Tibial nerve (tissue), 3 donors: ENCODE data around the gene NAGA.

Source experiments
- EP300 ChIP-seq, 2 donors: sonication (generic); formaldehyde crosslinking; IDR thresholded peaks; one replicate each; pipeline ENCODE4 v1.6.1; 2017; ENCODE audit warnings: antibody characterized with exemption in 2 of 2, mild to moderate bottlenecking in 1 of 2
- POLR2A ChIP-seq, 2 donors: fragments of 450-650 bp; IDR thresholded peaks; one replicate each; pipeline ENCODE4 v1.6.1; 2017; ENCODE audit warnings: antibody characterized with exemption in 2 of 2, mild to moderate bottlenecking in 2 of 2, moderate library complexity in 2 of 2

DNA sequence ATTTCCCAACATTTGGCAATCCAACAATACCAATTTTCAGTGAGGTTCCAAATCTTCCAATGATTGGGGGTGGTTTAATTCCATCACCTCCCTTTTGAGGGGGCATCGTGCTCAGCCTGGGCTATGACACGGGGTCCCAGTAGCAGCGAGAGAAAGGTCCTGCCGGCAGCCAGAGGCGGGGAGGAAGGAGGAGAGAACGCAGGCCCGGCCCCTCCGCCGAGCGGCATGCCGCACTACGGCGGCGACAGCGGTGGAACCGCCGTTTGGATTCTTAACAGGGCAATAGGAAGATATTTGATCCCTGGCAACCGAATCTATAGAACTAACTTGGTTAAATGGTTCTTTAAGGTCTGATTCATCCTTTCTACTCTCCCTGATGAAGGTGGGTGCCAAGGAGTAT lies 38.2 kb upstream of the NAGA start:
- TF ChIP-seq EP300 (IDR thresholded peaks at IDR 0.05), result no peak
- TF ChIP-seq POLR2A (IDR thresholded peaks at IDR 0.05), result no peak
